Fibroblast of lung (primary cell): ENCODE measurements around the gene STPG2. TPM values are rescaled to one million over a fixed set of nuclear protein-coding genes. Genes with fewer than 3 reads are reported as not detected.
A peak's percentile ranks its signal among the peaks of the same experiment; 100 is the strongest.

Source experiments
- DNase-seq, 2 donors: peaks; one replicate each; pipeline versions ENCODE4 v3.0.0 to v3.0.0-alpha.2; 2010; ENCODE audit warnings: low read depth in 2 of 2
- H2AFZ ChIP-seq: 2 replicates; pipeline ENCODE4 v1.5.1; 2012; ENCODE audit warnings: low read length, control low read depth, inconsistent platforms
- H3K27ac ChIP-seq: 2 replicates; pipeline ENCODE4 v1.5.1; 2011; ENCODE audit warnings: low read length, control low read depth; ENCODE audit not compliant: insufficient read depth
- H3K27me3 ChIP-seq: 2 replicates; pipeline ENCODE4 v1.5.1; 2011; ENCODE audit warnings: mild to moderate bottlenecking, low read length; ENCODE audit not compliant: control insufficient read depth, insufficient read depth
- H3K36me3 ChIP-seq: 2 replicates; pipeline ENCODE4 v1.5.1; 2011; ENCODE audit warnings: low read length; ENCODE audit not compliant: control insufficient read depth, insufficient read depth
- H3K4me1 ChIP-seq: 2 replicates; pipeline ENCODE4 v1.5.1; 2011; ENCODE audit warnings: low read length; ENCODE audit not compliant: control insufficient read depth, insufficient read depth; ENCODE audit errors: extremely low read depth
- H3K4me2 ChIP-seq: 2 replicates; pipeline ENCODE4 v1.5.1; 2011; ENCODE audit warnings: low read length, control low read depth; ENCODE audit not compliant: insufficient read depth; ENCODE audit errors: extremely low read depth
- H3K4me3 ChIP-seq, 4 experiments: fragments of 200-600 bp in 1 of 4; sonication (generic) in 1 of 4; replicated peaks in 1 of 4; 2 replicates each; pipeline ENCODE4 v1.5.1; 2011 to 2016; ENCODE audit warnings: low read length in 4 of 4, low read depth in 3 of 4, mild to moderate bottlenecking in 3 of 4, control low read depth in 2 of 4, inconsistent platforms in 1 of 4, mixed read lengths in 1 of 4; ENCODE audit not compliant: insufficient read depth in 1 of 4; ENCODE audit errors: control extremely low read depth in 1 of 4
- H3K79me2 ChIP-seq: 2 replicates; pipeline ENCODE4 v1.5.1; 2012; ENCODE audit warnings: mild to moderate bottlenecking, low read length, inconsistent platforms; ENCODE audit not compliant: control insufficient read depth, insufficient read depth
- H3K9ac ChIP-seq: 2 replicates; pipeline ENCODE4 v1.5.1; 2011; ENCODE audit warnings: mild to moderate bottlenecking, low read length, control low read depth; ENCODE audit not compliant: insufficient read depth
- H3K9me3 ChIP-seq: 2 replicates; pipeline ENCODE4 v1.5.1; 2012; ENCODE audit warnings: low read depth, low read length; ENCODE audit not compliant: control insufficient read depth, insufficient read depth
- H4K20me1 ChIP-seq: 2 replicates; pipeline ENCODE4 v1.5.1; 2011; ENCODE audit warnings: low read length; ENCODE audit not compliant: control insufficient read depth, insufficient read depth; ENCODE audit errors: extremely low read depth
- EZH2 ChIP-seq: IDR thresholded peaks from 2 replicates; pipeline ENCODE4 v1.5.1; 2012; ENCODE audit warnings: low read length, control low read depth, mild to moderate bottlenecking; ENCODE audit errors: missing control alignments
- polyA plus RNA-seq, 2 donors: library from polyadenylated mRNA; depleted of rRNA in 1 of 2; stranded (reverse) in 1 of 2; unstranded in 1 of 2; fragments of >200 nt; gene quantifications; 2 replicates each; pipeline ENCODE4 v1.2.1, GENCODE V29; 2011 to 2012; ENCODE audit warnings: missing spikeins in 1 of 2
- total RNA-seq: library from RNA; depleted of rRNA; stranded (reverse); fragments of >200 nt; gene quantifications from 2 replicates; pipeline ENCODE4 v1.2.1, GENCODE V29; 2014
- TF ChIP-seq, protein P1 (sequence below), 2 donors: IDR thresholded peaks in 1 of 2; conservative IDR thresholded peaks in 1 of 2; 1 replicate in 1 of 2; 2 replicates in 1 of 2; pipeline ENCODE4 v1.5.1; 2011 to 2012; ENCODE audit warnings: low read length in 2 of 2, control low read depth in 1 of 2, inconsistent platforms in 1 of 2, low read depth in 1 of 2, mild to moderate bottlenecking in 1 of 2

Gene STPG2
- total and polyA plus RNA-seq, 2 donors (not counting 1 experiment from before 2014, with no cell fraction given), result 0.17 TPM; not detected in 1

DNA sequence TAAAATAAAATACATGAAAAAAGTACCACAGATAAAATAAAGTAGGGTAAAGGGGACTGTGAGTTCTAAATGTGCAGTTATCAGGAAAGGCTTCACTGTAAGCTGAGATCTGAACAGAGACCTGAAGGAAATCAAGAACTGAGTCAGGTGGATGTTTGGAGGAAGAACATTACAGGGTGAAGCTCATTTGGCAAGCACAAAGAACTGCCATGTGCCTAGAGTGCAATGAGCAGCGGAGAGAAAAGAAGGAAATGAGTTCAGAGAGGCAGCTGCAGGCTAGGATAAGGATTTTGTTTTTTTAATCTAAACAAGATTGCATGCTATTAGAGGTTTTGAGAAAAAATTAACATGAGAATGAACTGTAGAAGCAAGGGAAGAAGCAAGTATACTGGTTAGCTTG, 373.1 kb downstream of the STPG2 start:
- no peak for DNase-seq
- H3K4me2 ChIP-seq, result no peak overlapping the region
- no peak overlapping the region for H2AFZ ChIP-seq
- no peaks in the 10 kb centered on the region for H3K36me3 ChIP-seq
- H3K27me3 ChIP-seq, result no peaks in the 10 kb centered on the region
- H3K4me3 ChIP-seq, result no peak overlapping the region
- no peaks in the 10 kb centered on the region for H3K9me3 ChIP-seq
- no peaks in the 10 kb centered on the region for H3K4me1 ChIP-seq
- H4K20me1 ChIP-seq, result no peaks in the 10 kb centered on the region
- no peak overlapping the region for H3K9ac ChIP-seq
- TF ChIP-seq, protein P1, sequence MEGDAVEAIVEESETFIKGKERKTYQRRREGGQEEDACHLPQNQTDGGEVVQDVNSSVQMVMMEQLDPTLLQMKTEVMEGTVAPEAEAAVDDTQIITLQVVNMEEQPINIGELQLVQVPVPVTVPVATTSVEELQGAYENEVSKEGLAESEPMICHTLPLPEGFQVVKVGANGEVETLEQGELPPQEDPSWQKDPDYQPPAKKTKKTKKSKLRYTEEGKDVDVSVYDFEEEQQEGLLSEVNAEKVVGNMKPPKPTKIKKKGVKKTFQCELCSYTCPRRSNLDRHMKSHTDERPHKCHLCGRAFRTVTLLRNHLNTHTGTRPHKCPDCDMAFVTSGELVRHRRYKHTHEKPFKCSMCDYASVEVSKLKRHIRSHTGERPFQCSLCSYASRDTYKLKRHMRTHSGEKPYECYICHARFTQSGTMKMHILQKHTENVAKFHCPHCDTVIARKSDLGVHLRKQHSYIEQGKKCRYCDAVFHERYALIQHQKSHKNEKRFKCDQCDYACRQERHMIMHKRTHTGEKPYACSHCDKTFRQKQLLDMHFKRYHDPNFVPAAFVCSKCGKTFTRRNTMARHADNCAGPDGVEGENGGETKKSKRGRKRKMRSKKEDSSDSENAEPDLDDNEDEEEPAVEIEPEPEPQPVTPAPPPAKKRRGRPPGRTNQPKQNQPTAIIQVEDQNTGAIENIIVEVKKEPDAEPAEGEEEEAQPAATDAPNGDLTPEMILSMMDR (conservative IDR thresholded peaks at IDR 0.05 in 1 of 2, IDR thresholded peaks at IDR 0.05 in 1 of 2; ENCODE audit: low read depth in 1 of 2, low read length in 2 of 2), result no peak
- no peak overlapping the region for H3K27ac ChIP-seq
- no peaks in the 10 kb centered on the region for H3K79me2 ChIP-seq

DNA sequence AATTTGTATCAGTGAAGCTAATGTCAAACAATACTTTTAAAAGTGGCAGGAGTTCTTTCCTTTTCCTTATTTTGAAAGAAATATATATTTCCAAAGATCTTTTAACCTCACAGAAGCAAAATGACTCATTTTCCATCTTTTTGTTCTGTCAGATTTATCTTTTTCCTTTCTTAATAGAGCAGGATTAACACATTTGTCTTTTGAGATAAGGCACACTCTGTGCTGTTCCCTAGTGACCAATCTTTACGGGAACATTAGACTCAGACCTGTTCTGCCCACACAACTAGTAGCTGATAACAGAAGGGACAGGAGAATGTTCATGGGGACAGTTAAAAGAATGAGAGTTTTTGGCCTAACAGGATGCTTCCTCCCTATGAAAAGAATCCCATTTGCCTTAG, 381.2 kb downstream of the STPG2 start:
- Histone ChIP-seq H3K27ac (no peak overlapping the region), H4K20me1 (no peaks in the 10 kb centered on the region), H3K9me3 (no peaks in the 10 kb centered on the region), H3K4me1 (no peaks in the 10 kb centered on the region), H3K27me3 (no peaks in the 10 kb centered on the region), H3K9ac (no peak overlapping the region), H3K4me2 (no peak overlapping the region), H3K79me2 (no peaks in the 10 kb centered on the region), H2AFZ (no peak overlapping the region), H3K36me3 (no peaks in the 10 kb centered on the region), H3K4me3 (no peak overlapping the region)
- TF ChIP-seq, protein P1 (conservative IDR thresholded peaks at IDR 0.05 in 1 of 2, IDR thresholded peaks at IDR 0.05 in 1 of 2; ENCODE audit: low read depth in 1 of 2, low read length in 2 of 2), result no peak
- no peak for TF ChIP-seq EZH2
- DNase-seq, result no peak

DNA sequence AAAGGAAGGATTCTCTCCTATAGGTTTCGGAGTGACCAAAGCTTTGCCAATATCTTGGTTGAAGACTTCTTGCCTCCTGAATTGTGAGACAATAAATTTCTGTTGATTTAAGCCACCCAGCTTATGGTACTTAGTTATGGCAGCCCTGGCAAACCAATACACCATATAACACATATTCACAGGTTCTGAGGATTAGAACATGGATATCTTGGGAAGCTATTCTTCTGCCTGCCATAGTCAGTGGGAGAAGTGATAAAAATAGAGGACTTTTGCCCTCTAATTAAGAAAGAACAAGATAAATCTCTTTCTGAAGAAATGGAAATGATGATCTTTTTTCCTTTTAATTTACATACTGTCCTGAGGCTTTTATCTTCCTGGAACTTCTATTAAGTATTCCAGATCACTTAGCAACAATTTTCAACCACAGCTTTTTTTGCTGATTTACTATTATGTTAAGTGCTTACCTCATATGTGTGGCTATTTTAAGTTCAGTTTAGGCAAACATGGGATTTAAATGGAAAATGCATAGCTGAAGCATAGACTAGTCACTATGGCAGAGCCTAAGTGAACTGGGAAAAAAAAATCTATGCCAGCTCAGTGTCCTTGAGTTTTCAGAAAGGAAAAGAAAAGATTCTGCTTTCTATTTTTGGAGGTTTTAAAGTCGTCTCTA, 381.7 kb downstream of the STPG2 start:
- H3K4me3 ChIP-seq, result no peak overlapping the region
- no peaks in the 10 kb centered on the region for H3K4me1 ChIP-seq
- no peak overlapping the region for H3K9ac ChIP-seq
- H4K20me1 ChIP-seq, result no peaks in the 10 kb centered on the region
- no peaks in the 10 kb centered on the region for H3K79me2 ChIP-seq
- no peaks in the 10 kb centered on the region for H3K9me3 ChIP-seq
- H3K4me2 ChIP-seq, result no peak overlapping the region
- no peaks in the 10 kb centered on the region for H3K27me3 ChIP-seq
- peak in 1 of 2 donors; percentile 5 for DNase-seq
- no peak overlapping the region for H3K27ac ChIP-seq
- H3K36me3 ChIP-seq, result no peaks in the 10 kb centered on the region
- H2AFZ ChIP-seq, result no peak overlapping the region
- no peak for TF ChIP-seq EZH2
- TF ChIP-seq, protein P1 (conservative IDR thresholded peaks at IDR 0.05 in 1 of 2, IDR thresholded peaks at IDR 0.05 in 1 of 2; ENCODE audit: low read depth in 1 of 2, low read length in 2 of 2), result no peak
